ENCODE measurements around the gene PPP1R3A. TPM values are rescaled to one million over a fixed set of nuclear protein-coding genes. Genes with fewer than 3 reads are reported as not detected.

Gene PPP1R3A
- 10 to 100 TPM; 21.6 to 57.6 (median 47.4) TPM for total RNA-seq

DNA sequence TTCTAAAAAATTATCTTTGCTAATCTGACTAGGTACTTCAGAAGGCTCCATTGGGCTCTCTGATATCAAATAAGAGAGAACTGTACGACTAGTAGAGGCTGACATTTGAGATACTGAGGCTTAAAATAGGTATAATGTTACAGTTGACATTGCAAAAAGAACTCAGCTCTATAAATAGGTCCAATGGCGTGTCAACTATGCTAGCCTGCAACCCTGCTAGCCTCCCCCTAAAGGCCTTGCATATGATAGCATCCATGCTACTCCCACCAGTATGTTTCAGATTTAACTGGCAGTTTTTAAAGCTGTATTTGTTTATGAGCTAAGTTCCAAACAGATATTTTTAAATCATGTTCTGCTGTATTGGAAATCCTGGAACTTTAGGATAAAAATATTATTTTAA, at the start of gene PPP1R3A:
TSS of gene PPP1R3A (minus strand) at position 64 of the 400 bp plus-strand sequence. CDS start at position 51, 13 bp downstream.
- H3K27ac ChIP-seq, result peak within 1 kb of the TSS; percentile 87 to 90 (median 89)

DNA sequence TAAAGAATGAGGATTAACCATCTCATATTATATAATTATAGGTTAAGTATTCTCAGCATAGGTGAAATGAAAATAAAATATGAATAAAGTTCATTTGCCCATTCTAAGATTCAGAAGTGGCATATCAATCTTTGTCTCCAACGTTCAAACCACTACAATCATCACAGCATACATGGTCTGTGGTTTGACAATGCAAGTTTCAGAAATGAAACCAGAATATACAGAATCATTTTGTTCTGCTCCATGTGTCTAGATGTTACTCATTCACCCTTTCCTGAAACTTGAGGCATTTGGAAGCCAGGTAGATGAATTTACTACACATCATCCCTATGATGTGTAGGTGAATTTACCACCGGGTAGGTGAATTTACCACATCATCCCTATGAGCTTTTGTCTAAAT, 44.5 kb upstream of the PPP1R3A start:
- Histone ChIP-seq H3K27ac (no peak overlapping the region), H3K27me3 (no peaks in the 10 kb centered on the region), H3K9me3 (no peaks in the 10 kb centered on the region), H3K4me3 (no peak overlapping the region), H3K36me3 (no peaks in the 10 kb centered on the region), H3K4me1 (no peaks in the 10 kb centered on the region)
- DNase-seq (no peak), ATAC-seq (no peak)
- TF ChIP-seq, protein P1, sequence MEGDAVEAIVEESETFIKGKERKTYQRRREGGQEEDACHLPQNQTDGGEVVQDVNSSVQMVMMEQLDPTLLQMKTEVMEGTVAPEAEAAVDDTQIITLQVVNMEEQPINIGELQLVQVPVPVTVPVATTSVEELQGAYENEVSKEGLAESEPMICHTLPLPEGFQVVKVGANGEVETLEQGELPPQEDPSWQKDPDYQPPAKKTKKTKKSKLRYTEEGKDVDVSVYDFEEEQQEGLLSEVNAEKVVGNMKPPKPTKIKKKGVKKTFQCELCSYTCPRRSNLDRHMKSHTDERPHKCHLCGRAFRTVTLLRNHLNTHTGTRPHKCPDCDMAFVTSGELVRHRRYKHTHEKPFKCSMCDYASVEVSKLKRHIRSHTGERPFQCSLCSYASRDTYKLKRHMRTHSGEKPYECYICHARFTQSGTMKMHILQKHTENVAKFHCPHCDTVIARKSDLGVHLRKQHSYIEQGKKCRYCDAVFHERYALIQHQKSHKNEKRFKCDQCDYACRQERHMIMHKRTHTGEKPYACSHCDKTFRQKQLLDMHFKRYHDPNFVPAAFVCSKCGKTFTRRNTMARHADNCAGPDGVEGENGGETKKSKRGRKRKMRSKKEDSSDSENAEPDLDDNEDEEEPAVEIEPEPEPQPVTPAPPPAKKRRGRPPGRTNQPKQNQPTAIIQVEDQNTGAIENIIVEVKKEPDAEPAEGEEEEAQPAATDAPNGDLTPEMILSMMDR (IDR thresholded peaks at IDR 0.05 in 4 of 5, conservative IDR thresholded peaks at IDR 0.05 in 1 of 5), result no peak
- TF ChIP-seq POLR2A (IDR thresholded peaks at IDR 0.05), result no peak
- intact Hi-C loops (cut with DNase I; ENCODE audit: low total_unique reads) (no loop called here), in situ Hi-C loops (cut with MboI; ENCODE audit: low sequenced_read_pairs in 4 of 4) (no loop called here)

More for the DNA sequence above, at the start of gene PPP1R3A:
- intact Hi-C loops (cut with DNase I; ENCODE audit: low total_unique reads), result loop anchor here (2.0 to 10.0 kb wide), 4 partner anchors 44 to 496 kb away; partner anchors contain the start of gene FOXP2
- TF ChIP-seq, protein P1 (IDR thresholded peaks at IDR 0.05 in 4 of 5, conservative IDR thresholded peaks at IDR 0.05 in 1 of 5), result peak; percentile 33 to 79 (median 57)
- peak in 1 of 2 donors; percentile 60 for TF ChIP-seq POLR2A (IDR thresholded peaks at IDR 0.05)
- DNase-seq (peak; percentile 49 to 79), ATAC-seq (peak; percentile 95 to 97)
- Histone ChIP-seq H3K4me3 (peak within 1 kb of the TSS; percentile 49 to 67 (median 63)), H3K4me1 (peaks cover 6 to 13% of the 10 kb centered on the region in 2 donors), H3K36me3 (no peaks in the 10 kb centered on the region), H3K27me3 (no peaks in the 10 kb centered on the region), H3K9me3 (no peaks in the 10 kb centered on the region)
- in situ Hi-C loops (cut with MboI; ENCODE audit: low sequenced_read_pairs in 4 of 4), result loop anchor here in 1 of 4 donors (25.0 kb wide), 1 partner anchor 493 kb away; the partner anchor contains the start of gene FOXP2

DNA sequence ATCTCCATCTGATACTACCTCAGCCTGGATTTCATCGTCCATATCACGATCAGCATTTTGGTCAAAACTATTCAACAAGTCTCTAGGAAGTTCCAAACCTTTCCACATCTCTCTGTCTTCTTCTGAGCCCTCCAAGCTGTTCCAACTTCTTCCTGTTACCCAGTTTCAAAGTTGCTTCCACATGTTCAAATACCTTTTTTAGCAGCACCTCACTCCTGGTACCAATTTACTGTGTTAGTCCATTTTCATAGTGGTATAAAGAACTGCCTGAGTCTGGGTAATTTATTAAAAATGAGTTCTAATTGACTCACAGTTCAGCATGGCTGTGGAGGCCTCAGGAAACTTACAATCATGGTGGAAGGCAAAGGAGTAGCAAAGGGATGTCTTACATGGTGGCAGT, 41.1 kb upstream of the PPP1R3A start:
- Histone ChIP-seq H3K27me3 (no peaks in the 10 kb centered on the region), H3K27ac (no peak overlapping the region), H3K4me3 (no peak overlapping the region), H3K9me3 (no peaks in the 10 kb centered on the region), H3K36me3 (no peaks in the 10 kb centered on the region), H3K4me1 (no peaks in the 10 kb centered on the region)
- TF ChIP-seq POLR2A (IDR thresholded peaks at IDR 0.05), result no peak
- TF ChIP-seq, protein P1 (IDR thresholded peaks at IDR 0.05 in 4 of 5, conservative IDR thresholded peaks at IDR 0.05 in 1 of 5), result no peak
- in situ Hi-C loops (cut with MboI; ENCODE audit: low sequenced_read_pairs in 4 of 4), result no loop called here
- intact Hi-C loops (cut with DNase I; ENCODE audit: low total_unique reads), result no loop called here
- DNase-seq (no peak), ATAC-seq (no peak)

- no peaks in the 10 kb centered on the region for H3K9me3 ChIP-seq
- H3K36me3 ChIP-seq, result no peaks in the 10 kb centered on the region
- H3K27me3 ChIP-seq, result peaks cover 0 to 3% (median 0%) of the 10 kb centered on the region in 3 donors
- TF ChIP-seq, protein P1 (IDR thresholded peaks at IDR 0.05 in 4 of 5, conservative IDR thresholded peaks at IDR 0.05 in 1 of 5), result no peak
- TF ChIP-seq POLR2A (IDR thresholded peaks at IDR 0.05), result no peak
- in situ Hi-C loops (cut with MboI; ENCODE audit: low sequenced_read_pairs in 4 of 4) (no loop called here), intact Hi-C loops (cut with DNase I; ENCODE audit: low total_unique reads) (no loop called here)
- no peak overlapping the region for H3K4me3 ChIP-seq
- no peak for ATAC-seq
- H3K27ac ChIP-seq, result no peak overlapping the region
- no peak for DNase-seq
- H3K4me1 ChIP-seq, result no peaks in the 10 kb centered on the region
These were observed 36.3 kb upstream of the PPP1R3A start for GRCh38 chr7:113955157-113955556.

DNA sequence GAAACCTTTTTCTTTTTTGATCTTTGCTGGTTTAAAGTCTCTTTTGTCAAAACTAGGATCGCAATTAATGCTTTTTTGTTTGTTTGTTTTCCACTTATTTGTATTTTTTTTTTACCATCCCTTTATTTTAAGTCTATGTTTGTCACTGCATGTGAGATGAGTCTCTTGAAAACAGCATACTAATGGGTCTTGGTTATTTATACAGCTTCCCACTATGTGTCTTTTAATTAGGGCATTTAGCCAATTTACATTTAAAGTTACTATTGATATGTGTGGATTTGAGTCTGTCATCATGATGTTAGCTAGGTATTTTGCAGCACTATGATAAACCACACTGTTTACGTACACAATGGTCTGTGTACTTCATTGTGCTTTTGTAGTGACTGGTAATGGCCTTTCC, 34.7 kb upstream of the PPP1R3A start:
- Histone ChIP-seq H3K9me3 (no peaks in the 10 kb centered on the region), H3K27me3 (peaks cover 0 to 3% (median 0%) of the 10 kb centered on the region in 3 donors), H3K4me1 (no peaks in the 10 kb centered on the region), H3K36me3 (no peaks in the 10 kb centered on the region), H3K4me3 (no peak overlapping the region), H3K27ac (no peak overlapping the region)
- in situ Hi-C loops (cut with MboI; ENCODE audit: low sequenced_read_pairs in 4 of 4) (no loop called here), intact Hi-C loops (cut with DNase I; ENCODE audit: low total_unique reads) (no loop called here)
- TF ChIP-seq, protein P1 (IDR thresholded peaks at IDR 0.05 in 4 of 5, conservative IDR thresholded peaks at IDR 0.05 in 1 of 5), result no peak
- TF ChIP-seq POLR2A (IDR thresholded peaks at IDR 0.05), result no peak
- ATAC-seq (no peak), DNase-seq (no peak)
